Activated T-cell treated with anti-CD3 and anti-CD28 coated beads, Interleukin-2, amount 50 U/mL, for 4 hours (primary cell): ENCODE results near the gene GLIPR1. TPM values are rescaled to one million over a fixed set of nuclear protein-coding genes. Genes with fewer than 3 reads are reported as not detected.
"Not testable (repeated sequence)": the region's sequence is repeated elsewhere in the genome, so short reads cannot be mapped to it uniquely, and the experiment has no call there.

Source experiments
- ATAC-seq, 2 donors: fragments of 200-7000 bp; cut with Tn5 transposase; one replicate each; pipeline ENCODE4 v1.10.0; 2021
- DNase-seq: peaks from one replicate; pipeline ENCODE4 v3.0.0-alpha.2; 2020
- H3K27me3 Mint-ChIP-seq: one replicate; pipeline ENCODE4 v1.8.0; 2021; ENCODE audit warnings: low read depth, mixed read lengths
- H3K36me3 Mint-ChIP-seq: one replicate; pipeline ENCODE4 v1.8.0; 2022; ENCODE audit warnings: mixed read lengths; ENCODE audit not compliant: insufficient read depth
- H3K4me1 Mint-ChIP-seq: one replicate; pipeline ENCODE4 v1.8.0; 2021; ENCODE audit warnings: low read depth, mixed read lengths
- H3K4me3 Mint-ChIP-seq: one replicate; pipeline ENCODE4 v1.8.0; 2021; ENCODE audit warnings: mild to moderate bottlenecking, moderate library complexity, mixed read lengths
- H3K9me3 Mint-ChIP-seq: one replicate; pipeline ENCODE4 v1.8.0; 2021; ENCODE audit warnings: mixed read lengths
- total RNA-seq, 3 donors: library from RNA; stranded (reverse); gene quantifications; one replicate each; pipeline ENCODE4 v1.2.1, GENCODE V29; 2021

GLIPR1 gene
- 1 to 10 TPM; 5.7 to 7.9 (median 6.1) TPM for total RNA-seq

DNA sequence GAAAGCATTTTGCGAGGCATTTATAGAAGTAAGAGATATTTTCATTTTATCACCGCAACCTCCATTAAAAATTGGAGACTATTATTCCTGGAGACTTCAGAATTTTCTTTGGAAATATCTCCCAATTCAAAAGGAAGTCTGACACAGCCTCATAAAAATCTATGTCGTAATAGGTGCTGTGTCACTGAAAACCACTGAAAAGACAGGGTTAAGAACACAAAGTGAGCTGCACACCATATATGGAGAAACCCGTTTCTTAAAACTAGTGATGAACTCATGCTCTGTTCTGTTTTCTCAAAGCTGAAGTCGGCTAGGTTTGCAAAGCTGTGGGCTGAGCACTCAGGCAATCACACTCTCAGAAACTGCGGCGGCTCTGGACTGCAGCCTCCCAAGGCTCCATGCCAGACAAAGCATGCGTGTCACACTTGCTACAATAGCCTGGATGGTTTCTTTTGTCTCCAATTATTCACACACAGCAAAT, at the start of gene GLIPR1:
TSS of gene GLIPR1 (plus strand) at position 287 of the 481 bp plus-strand sequence. CDS start at position 413, 126 bp downstream.
- peak within 1 kb of the TSS; percentile 84 for H3K4me3 Mint-ChIP-seq
- peak; percentile 85 to 86 for ATAC-seq
- H3K9me3 Mint-ChIP-seq: no peaks in the 10 kb centered on the region
- peak; percentile 59 for DNase-seq
- H3K36me3 Mint-ChIP-seq: peaks cover 8% of the 10 kb centered on the region
- H3K4me1 Mint-ChIP-seq: peaks cover 91% of the 10 kb centered on the region
- no peaks in the 10 kb centered on the region for H3K27me3 Mint-ChIP-seq

DNA sequence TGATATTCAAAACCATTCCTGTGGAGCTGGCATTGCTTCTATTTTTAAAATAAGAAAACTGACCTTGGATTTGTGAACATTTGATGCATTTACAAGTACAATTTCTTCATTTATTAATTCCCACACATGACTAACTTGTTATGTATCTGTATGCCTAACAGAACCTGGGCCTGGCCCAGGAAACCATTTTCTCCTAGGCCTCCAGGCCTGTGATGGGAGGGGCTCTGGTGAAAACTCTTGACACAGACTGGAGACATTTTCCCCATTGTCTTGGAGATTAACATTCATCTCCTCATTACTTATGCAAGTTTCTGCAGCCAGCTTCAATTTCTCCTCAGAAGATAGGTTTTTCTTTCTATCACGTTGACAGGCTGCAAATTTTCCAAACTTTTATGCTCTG, 47.6 kb upstream of the GLIPR1 start:
- H3K4me1 Mint-ChIP-seq: peaks cover 2% of the 10 kb centered on the region
- peaks cover 2% of the 10 kb centered on the region for H3K27me3 Mint-ChIP-seq
- ATAC-seq (no peak), DNase-seq (no peak)
- no peak overlapping the region for H3K4me3 Mint-ChIP-seq
- H3K36me3 Mint-ChIP-seq: no peaks in the 10 kb centered on the region
- peaks cover 14% of the 10 kb centered on the region for H3K9me3 Mint-ChIP-seq

DNA sequence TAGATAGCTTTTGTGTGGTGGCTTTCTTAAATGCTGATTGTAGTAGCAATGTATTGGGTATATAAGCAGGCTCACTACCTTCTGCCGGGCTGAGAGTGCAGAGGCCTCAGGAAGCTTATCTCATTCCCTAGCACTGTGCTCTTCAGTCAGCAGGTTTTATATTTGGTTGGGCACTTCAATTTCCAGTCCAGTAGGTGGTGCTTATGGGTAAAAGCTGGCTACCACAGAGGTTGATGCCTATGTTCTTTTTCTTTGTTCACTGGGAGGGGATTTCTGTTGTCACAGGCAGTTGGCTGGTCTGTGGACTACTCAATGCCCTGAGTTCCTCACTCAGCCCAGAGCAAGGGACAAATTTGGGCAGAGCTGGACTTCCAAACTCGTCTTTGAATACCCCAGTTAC, 43.0 kb upstream of the GLIPR1 start:
- Mint-ChIP-seq H3K36me3 (peaks cover 3% of the 10 kb centered on the region), H3K27me3 (peaks cover 5% of the 10 kb centered on the region), H3K4me1 (peaks cover 5% of the 10 kb centered on the region), H3K9me3 (peaks cover 4% of the 10 kb centered on the region), H3K4me3 (no peak overlapping the region)
- ATAC-seq (peak in 1 of 2 donors; percentile 25), DNase-seq (no peak)

DNA sequence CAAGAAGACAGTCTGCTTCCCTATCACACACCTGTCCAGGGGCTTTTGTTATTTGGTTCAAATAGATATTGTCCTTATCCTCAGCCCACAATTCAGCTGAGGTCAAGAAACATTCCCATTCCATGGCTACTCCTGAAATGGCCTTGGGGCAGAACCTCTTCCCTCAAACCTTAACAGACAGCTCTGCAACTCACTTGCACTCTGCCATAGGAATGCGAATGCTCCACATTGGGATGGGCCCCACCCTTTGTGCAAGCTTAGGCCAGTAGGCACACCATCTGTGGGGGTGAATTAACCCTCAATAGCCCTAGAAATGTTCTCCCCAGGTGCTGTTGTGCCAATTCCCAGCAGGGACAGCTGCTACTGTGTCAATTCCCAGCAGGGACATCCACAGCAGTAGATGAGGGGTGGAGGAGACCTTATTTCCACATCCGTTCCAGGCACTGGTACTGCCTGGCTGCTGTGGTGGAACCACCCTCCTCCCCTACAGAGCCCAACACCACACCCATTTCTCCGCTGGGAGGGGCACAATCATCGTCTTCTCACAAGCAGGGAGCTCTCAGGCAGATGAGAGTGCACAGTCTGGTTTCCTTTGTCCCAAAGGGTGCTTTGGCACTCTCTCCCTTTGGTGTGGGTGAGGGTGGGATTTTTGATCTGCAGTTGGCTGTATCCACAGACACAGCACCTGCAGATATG, 42.3 kb upstream of the GLIPR1 start:
- Mint-ChIP-seq H3K4me1 (peaks cover 5% of the 10 kb centered on the region), H3K9me3 (peaks cover 4% of the 10 kb centered on the region), H3K4me3 (no peak overlapping the region), H3K36me3 (peaks cover 3% of the 10 kb centered on the region), H3K27me3 (peaks cover 5% of the 10 kb centered on the region)
- peak in 1 of 2 donors; percentile 34 for ATAC-seq
- no peak for DNase-seq

DNA sequence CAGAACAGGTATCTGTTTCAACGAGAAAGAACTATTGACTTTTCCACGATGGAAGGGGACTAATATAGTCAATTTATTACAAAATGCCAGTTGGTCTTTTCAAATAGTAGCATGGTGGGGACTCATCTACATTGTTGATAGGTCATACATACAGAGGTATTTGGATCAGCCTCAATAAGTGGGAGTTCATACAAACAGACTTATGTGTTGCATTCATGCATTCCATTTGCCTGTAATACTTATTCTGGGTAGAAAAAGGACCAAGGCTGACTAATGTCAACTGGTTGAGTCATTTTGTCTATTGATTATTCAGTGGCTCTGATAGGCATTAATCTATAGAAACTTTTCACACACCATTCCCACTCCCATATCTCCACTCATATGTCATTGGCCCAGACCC, 41.5 kb upstream of the GLIPR1 start:
- peaks cover 5% of the 10 kb centered on the region for H3K27me3 Mint-ChIP-seq
- no peak for ATAC-seq
- DNase-seq: no peak
- no peak overlapping the region for H3K4me3 Mint-ChIP-seq
- peaks cover 3% of the 10 kb centered on the region for H3K36me3 Mint-ChIP-seq
- peaks cover 4% of the 10 kb centered on the region for H3K9me3 Mint-ChIP-seq
- H3K4me1 Mint-ChIP-seq: peaks cover 5% of the 10 kb centered on the region

DNA sequence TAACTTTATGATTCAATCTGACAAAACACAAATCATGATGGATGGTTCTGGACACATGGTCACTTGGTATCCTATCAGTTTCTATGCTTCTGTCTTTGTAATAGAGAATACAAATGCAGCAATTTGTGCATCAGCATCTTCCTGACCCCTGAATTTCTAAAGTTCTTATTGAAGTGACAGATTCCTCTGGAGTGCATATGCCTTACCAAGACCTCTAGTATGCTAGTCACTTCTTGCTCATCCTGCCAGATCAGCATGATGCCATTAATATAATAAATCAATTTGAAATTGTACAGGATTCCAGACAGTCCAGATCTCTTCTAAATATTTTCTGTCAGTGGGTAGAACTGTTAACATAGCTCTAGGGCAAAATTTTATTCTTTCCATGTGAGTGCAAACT, 40.6 kb upstream of the GLIPR1 start:
- peaks cover 5% of the 10 kb centered on the region for H3K27me3 Mint-ChIP-seq
- ATAC-seq (no peak), DNase-seq (no peak)
- peaks cover 5% of the 10 kb centered on the region for H3K4me1 Mint-ChIP-seq
- H3K36me3 Mint-ChIP-seq: peaks cover 3% of the 10 kb centered on the region
- H3K4me3 Mint-ChIP-seq: no peak overlapping the region
- H3K9me3 Mint-ChIP-seq: peaks cover 4% of the 10 kb centered on the region

DNA sequence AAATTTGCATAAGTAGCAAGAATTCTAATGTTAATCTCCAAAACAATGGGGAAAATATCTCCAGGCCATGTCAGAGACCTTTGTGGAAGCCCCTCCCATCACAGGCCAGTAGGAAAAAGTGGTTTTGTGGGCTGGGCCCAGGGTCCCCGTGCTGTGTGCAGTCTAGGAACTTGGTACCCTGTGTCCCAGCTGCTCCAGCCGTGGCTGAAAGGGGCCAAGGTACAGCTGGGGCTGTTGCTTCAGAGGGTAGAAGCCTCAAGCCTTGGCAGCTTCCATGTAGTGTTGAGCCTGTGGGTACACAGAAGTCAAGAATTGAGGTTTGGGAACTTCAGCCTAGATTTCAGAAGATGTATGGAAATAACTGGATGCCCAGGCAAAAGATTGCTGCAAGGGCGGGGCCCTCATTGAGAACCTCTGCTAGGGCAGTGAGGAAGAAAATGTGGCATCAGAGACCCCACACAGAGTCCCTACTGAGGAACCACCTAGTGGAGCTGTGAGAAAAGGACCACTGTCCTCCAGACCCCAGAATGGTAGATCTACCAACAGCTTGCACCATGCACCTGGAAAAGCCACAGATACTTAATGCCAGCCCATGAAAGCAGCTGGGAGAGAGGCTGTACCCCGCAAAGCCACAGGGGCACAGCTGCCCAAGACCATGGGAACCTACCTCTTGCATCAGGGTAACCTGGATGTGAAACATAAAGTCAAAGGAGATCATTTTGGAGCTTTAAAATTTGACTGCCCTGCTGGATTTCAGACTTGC, 38.7 kb upstream of the GLIPR1 start:
- not testable (repeated sequence) for DNase-seq, H3K4me1 Mint-ChIP-seq, H3K4me3 Mint-ChIP-seq, H3K27me3 Mint-ChIP-seq, ATAC-seq, H3K36me3 Mint-ChIP-seq, H3K9me3 Mint-ChIP-seq

DNA sequence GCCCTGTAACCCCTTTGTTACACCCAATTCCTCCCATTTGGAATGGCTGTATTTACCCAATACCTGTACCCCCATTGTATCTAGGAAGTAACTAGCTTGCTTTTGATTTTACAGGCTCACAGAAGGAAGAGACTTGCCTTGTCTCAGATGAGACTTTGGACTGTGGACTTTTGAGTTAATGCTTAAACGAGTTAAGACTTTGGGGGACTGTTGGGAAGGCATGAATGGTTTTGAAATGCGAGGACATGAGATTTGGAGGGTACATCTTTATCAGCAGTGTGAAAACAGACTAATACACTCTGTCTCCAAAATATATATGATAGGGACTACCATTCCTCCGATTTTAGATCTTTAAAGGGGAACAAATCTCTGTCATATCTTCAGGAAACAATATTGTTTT, 38.1 kb upstream of the GLIPR1 start:
- H3K36me3 Mint-ChIP-seq, H3K4me1 Mint-ChIP-seq, H3K9me3 Mint-ChIP-seq, ATAC-seq, H3K4me3 Mint-ChIP-seq, DNase-seq, H3K27me3 Mint-ChIP-seq: not testable (repeated sequence)

DNA sequence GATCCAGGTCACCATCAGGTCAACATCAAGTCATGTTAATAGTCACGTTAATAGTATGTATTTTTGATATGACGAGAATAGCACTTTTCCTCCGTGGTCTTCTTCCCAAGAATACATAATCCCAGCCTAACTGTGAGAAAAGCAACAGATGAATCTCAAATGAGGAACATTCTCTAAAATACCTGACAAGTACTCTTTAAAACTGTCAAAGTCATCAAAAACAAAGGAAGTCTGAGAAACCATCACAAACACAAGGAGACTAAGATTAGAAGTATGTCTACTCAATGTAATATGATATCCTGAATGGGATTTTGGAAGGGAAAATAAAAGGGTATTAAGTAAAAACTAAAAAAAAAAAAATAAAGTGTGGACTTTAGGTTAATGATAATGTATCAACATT, 36.8 kb upstream of the GLIPR1 start:
- Mint-ChIP-seq H3K36me3 (peaks cover 3% of the 10 kb centered on the region), H3K4me3 (no peak overlapping the region), H3K27me3 (peaks cover 5% of the 10 kb centered on the region), H3K9me3 (peaks cover 4% of the 10 kb centered on the region), H3K4me1 (no peaks in the 10 kb centered on the region)
- no peak for ATAC-seq
- no peak for DNase-seq

DNA sequence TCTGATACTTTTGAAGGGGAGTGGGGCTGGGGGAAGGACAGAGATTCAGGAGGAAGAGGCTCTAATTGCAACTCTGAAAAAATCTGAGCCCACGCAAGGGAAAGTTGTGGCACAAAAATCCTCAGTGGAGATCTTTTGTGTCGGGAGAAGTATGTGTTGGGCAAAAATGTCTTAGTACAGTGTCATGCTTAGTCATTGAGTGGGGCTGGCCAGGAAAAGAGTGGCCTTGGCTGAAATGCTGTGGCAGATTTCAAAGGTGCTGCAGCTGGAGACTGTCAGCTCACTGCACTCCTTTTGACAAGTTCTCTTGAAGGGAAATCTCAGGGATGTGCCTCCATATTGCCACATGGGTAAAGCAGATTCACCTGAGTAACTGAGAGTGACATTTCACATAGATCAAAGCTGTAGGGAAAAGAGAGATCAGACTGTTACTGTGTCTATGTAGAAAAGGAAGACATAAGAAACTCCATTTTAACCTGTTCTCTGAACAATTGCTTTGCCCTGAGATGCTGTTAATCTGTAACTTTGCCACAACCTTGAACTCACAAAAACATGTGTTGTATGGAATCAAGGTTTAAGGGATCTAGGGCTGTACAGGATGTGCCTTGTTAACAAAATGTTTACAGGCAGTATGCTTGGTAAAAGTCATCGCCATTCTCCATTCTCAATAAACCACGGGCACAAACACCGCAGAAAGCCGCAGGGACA, 36.0 kb upstream of the GLIPR1 start:
- ATAC-seq: no peak
- Mint-ChIP-seq H3K4me1 (no peaks in the 10 kb centered on the region), H3K36me3 (peaks cover 3% of the 10 kb centered on the region), H3K27me3 (peaks cover 5% of the 10 kb centered on the region), H3K9me3 (peaks cover 4% of the 10 kb centered on the region), H3K4me3 (no peak overlapping the region)
- DNase-seq: no peak

DNA sequence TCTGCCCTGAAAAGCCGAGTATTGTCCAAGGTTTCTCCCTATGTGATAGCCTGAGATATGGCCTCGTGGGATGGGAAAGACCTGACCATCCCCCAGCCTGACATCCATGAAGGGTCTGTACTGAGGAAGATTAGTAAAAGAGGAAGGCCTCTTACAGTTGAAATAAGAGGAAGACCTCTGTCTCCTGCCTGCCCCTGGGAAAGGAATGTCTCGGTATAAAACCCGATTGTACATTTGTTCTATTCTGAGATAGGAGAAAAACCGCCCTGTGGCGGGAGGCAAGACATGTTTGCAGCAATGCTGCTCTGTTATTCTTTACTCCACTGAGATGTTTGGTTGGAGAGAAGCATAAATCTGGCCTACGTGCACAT, 35.4 kb upstream of the GLIPR1 start:
- H3K4me1 Mint-ChIP-seq, DNase-seq, H3K36me3 Mint-ChIP-seq, H3K4me3 Mint-ChIP-seq, H3K27me3 Mint-ChIP-seq, ATAC-seq, H3K9me3 Mint-ChIP-seq: not testable (repeated sequence)

DNA sequence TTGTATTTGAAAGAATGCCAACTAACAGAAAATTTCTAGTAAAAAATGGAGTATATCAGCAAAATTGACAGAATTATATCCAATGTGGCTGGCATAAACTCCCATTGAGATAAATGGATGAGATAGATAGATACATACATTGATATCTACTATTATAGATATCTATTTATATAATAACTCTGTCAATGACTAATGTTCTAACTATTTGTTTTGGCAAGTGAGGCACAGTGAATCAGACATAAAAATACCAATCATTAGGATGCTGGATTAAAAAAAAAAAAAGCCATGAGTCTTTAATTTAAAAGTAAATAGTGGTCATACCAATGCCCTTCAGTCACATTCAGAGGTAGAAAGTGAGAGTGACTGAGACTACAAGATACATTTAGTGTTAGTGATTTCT, 33.7 kb upstream of the GLIPR1 start:
- no peaks in the 10 kb centered on the region for H3K4me1 Mint-ChIP-seq
- no peak for ATAC-seq
- H3K9me3 Mint-ChIP-seq: no peaks in the 10 kb centered on the region
- H3K36me3 Mint-ChIP-seq: no peaks in the 10 kb centered on the region
- no peak for DNase-seq
- H3K27me3 Mint-ChIP-seq: no peaks in the 10 kb centered on the region
- H3K4me3 Mint-ChIP-seq: no peak overlapping the region

DNA sequence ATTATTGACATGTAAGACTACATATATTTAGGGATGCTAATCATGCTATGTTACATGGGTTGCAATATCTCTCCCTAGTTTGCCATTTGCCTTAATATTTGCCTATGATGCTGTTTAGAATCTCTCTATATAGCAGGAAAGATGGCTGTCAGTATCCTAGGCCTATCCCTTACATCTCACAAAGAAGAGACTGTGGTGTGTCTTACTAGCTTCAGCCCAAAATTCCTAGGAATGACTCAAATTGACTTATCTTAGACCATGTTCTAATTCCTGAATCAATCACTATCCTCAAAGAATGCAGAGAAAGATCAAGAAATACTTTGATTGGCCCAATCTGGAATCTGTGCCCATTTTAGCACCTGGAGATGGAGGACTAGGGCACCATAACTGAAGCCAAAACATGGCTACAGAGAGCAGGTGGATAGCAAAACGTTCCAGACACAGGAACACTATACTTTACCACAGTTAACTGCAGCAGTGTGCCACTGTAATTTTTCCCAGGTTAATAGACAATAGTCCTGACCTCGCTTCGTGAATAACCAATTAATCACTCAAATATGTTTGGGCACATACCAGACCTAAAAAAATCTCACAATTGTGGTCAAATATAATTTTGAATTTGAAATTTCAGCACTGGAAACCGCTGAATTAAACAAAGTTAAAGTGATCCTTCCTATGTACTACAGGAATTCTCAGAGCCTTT, 32.7 kb upstream of the GLIPR1 start:
- Mint-ChIP-seq H3K27me3 (no peaks in the 10 kb centered on the region), H3K4me1 (no peaks in the 10 kb centered on the region), H3K9me3 (no peaks in the 10 kb centered on the region), H3K4me3 (no peak overlapping the region), H3K36me3 (no peaks in the 10 kb centered on the region)
- DNase-seq (no peak), ATAC-seq (no peak)

DNA sequence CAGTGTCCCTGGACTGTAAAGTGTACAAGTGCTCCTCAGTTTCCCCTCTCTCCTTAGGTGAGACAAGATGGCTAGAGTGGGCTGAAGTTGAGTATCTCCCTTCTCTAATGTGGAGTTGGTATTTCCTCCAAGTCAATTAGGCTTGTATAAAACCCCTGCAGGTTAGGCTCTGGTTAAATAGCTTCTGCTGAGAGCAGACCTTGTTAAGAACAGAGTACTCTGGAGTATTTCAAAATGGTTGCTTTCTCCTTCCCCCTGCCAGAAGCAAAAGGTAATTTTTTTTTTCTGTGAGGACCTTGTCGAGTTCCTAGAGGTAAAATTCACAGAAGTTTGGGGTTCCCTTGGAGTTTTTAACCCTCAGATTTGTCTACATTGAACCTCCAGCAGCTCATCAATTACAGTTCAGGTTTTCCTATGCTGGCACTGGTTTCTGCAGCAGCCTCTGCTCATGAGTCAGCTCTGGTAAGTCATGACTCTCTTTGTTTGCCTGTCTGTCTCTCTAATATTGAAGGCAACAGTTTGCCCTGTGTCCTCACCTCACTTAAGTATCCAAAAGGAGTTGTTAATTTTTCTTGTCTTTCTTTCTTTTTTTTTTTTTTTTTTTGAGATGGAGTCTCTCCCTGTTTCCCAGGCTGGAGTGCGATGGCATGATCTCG, 27.8 kb upstream of the GLIPR1 start:
- Mint-ChIP-seq H3K4me1 (peaks cover 18% of the 10 kb centered on the region), H3K9me3 (peaks cover 4% of the 10 kb centered on the region), H3K36me3 (no peaks in the 10 kb centered on the region), H3K4me3 (no peak overlapping the region), H3K27me3 (no peaks in the 10 kb centered on the region)
- no peak for DNase-seq
- no peak for ATAC-seq
